Measurements from ENCODE around the gene THNSL1. TPM values are rescaled to one million over a fixed set of nuclear protein-coding genes. Genes with fewer than 3 reads are reported as not detected.

THNSL1 gene
- total RNA-seq, 1 donor from 2014 or later = 10.2 TPM

- DNase-seq (ENCODE audit: extremely low spot score, unreplicated experiment) = no peak
- no peaks in the 10 kb centered on the region for H3K9me3 Mint-ChIP-seq
- H3K27me3 Mint-ChIP-seq = no peaks in the 10 kb centered on the region
- H3K4me1 Mint-ChIP-seq (ENCODE audit: unreplicated experiment) = peaks cover 2% of the 10 kb centered on the region
- H3K36me3 Mint-ChIP-seq = no peaks in the 10 kb centered on the region
- H3K4me3 Mint-ChIP-seq = no peak overlapping the region
- no peak for TF ChIP-seq CTCF (conservative IDR thresholded peaks at IDR 0.05)
- no peak overlapping the region for H3K27ac Mint-ChIP-seq
Measured at GRCh38 chr10:25075825-25076224, 59.4 kb downstream of the THNSL1 start.

Other genes with a start within 250 kb of the THNSL1 start
- 12.4 and 22.9 TPM in 2 replicates for gene PRTFDC1, start 64.0 kb upstream of the THNSL1 start, total RNA-seq (ENCODE audit: low replicate concordance)
- 1.6 and 7.2 TPM in 2 replicates for gene ENKUR, start 454 bp upstream of the THNSL1 start, total RNA-seq (ENCODE audit: low replicate concordance)
- 2.5 and 3.6 TPM in 2 replicates for gene GPR158, start 158.4 kb downstream of the THNSL1 start, total RNA-seq (ENCODE audit: low replicate concordance)

Measured in type B pancreatic cell (in vitro differentiated cells).